SKM-1 (cell line): ENCODE data around the gene VGLL4.

Source experiments
- DNase-seq: peaks from one replicate; lab custom pipeline; 2025; ENCODE audit not compliant: unreplicated experiment; lab: John Stamatoyannopoulos, UW

The VGLL4 gene

GRCh38 chr3:11566916-11567315, 76.8 kb downstream of the VGLL4 start:
- DNase-seq = no peak

- no peak for DNase-seq
These were observed 77.2 kb downstream of the VGLL4 start for GRCh38 chr3:11566478-11566877.

- DNase-seq = no peak
These were observed 77.8 kb downstream of the VGLL4 start for GRCh38 chr3:11565932-11566331.

- no peak for DNase-seq
These were observed 78.2 kb downstream of the VGLL4 start for GRCh38 chr3:11565492-11565891.

GRCh38 chr3:11565072-11565471, 78.6 kb downstream of the VGLL4 start:
- no peak for DNase-seq

- no peak for DNase-seq
These were observed 79.1 kb downstream of the VGLL4 start for GRCh38 chr3:11564577-11565001.

GRCh38 chr3:11563865-11564185, 79.9 kb downstream of the VGLL4 start:
- DNase-seq = no peak

- no peak for DNase-seq
These were observed 80.4 kb downstream of the VGLL4 start for GRCh38 chr3:11563159-11563864.

GRCh38 chr3:11562277-11562881, 81.3 kb downstream of the VGLL4 start:
- DNase-seq = no peak

- no peak for DNase-seq
These were observed 83.0 kb downstream of the VGLL4 start for GRCh38 chr3:11560746-11561145.

- DNase-seq = no peak
These were observed 83.7 kb downstream of the VGLL4 start for GRCh38 chr3:11559816-11560633.

- DNase-seq = no peak
These were observed 84.5 kb downstream of the VGLL4 start for GRCh38 chr3:11558918-11559815.

GRCh38 chr3:11558411-11558903, 85.3 kb downstream of the VGLL4 start:
- no peak for DNase-seq

GRCh38 chr3:11558002-11558401, 85.7 kb downstream of the VGLL4 start:
- no peak for DNase-seq

- no peak for DNase-seq
These were observed 86.7 kb downstream of the VGLL4 start for GRCh38 chr3:11556851-11557644.

GRCh38 chr3:11555881-11556633, 87.7 kb downstream of the VGLL4 start:
- DNase-seq = no peak

GRCh38 chr3:11555211-11555782, 88.4 kb downstream of the VGLL4 start:
- DNase-seq = no peak

GRCh38 chr3:11554666-11555065, 89.0 kb downstream of the VGLL4 start:
- DNase-seq = no peak

- DNase-seq = no peak
These were observed 89.5 kb downstream of the VGLL4 start for GRCh38 chr3:11554236-11554610.
